GM21367 (cell line): Measurements from ENCODE around the gene SLC35A3.
"Not testable (repeated sequence)": the region's sequence is repeated elsewhere in the genome, so short reads cannot be mapped to it uniquely, and the experiment has no call there.

Source experiments
- ATAC-seq: cut with Tn5 transposase; IDR thresholded peaks from one replicate; pipeline ENCODE4 v1.9.1; 2021; ENCODE audit not compliant: unreplicated experiment

SLC35A3 gene

GRCh38 chr1:100028765-100029164 lies 59.0 kb downstream of the SLC35A3 start:
- no peak for ATAC-seq

DNA sequence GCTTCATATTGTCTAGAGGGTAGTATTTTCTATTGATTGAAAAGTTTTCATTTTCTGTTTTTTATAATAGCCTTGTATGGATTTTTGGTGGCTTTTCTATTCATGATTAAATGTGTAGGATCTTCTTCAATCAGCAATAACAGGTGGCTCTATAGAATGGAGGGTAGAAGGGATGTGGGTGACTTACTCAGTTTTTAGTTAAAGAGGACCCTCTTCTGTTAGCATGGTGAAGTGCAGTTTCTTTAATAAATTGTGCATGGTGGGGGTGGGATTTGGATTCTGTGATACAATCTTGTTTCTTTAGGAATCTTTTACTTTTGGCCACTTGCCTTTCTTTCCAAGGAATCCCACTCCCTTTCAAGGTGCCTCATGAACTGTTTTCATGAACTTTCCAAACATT lies 64.7 kb downstream of the SLC35A3 start:
- no peak for ATAC-seq

- ATAC-seq = no peak
These were observed 65.4 kb downstream of the SLC35A3 start for GRCh38 chr1:100035214-100035613.

DNA sequence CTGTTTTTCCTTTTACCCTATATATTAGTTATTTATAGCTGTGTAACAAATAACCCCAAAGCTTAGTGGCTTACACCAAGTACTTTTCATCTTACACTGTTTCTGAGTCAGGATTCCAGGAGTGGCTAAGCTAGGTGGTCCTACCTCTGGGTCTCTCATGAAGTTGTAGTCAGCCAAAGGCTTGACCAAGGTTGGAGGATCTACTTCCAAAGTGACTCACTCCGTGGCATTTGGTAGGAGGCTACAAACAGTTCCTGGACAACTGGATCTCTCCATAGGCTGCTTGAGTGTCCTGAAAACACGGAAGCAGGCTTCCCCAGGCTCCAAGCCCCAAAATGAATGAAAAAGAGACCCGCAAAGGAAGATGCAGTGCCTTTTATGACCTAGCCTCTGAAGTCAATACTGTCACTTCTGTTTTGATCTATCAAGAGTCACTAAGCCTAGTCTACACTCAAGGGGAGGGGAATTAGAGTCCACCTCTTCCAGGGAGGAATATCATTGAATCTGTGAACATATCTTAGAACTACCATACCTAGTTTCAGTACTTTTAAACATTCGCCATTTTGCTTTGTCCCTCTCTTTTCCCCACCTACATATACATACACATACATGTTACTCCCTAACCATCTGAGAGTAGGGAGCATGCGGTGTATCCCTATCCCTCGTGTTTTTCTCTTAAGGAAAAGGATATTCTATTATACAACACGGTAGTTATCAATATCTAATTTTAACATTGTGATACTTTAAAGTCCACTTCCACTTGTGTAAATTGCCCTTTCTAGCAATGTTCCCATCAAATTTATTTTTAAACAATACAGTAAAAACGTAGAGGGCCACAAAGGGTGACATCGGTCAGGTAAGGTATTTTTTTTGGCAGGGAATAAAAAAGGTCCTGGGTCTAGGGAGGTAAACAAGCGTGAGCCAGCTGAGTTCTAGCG lies 67.2 kb downstream of the SLC35A3 start:
- no peak for ATAC-seq

DNA sequence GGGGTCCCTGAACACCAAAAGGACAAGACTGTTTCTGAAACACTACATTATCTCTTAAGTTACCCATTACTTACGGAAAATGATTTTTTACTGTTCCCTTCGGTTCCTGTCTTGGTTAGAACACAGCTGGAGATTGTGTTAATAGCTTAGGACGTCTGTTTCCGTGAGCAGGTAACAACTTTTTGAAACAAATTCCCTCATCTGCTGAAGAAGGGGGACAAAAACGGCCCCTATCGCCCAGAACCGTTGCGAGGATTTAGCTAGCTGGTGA lies 67.8 kb downstream of the SLC35A3 start:
- no peak for ATAC-seq

DNA sequence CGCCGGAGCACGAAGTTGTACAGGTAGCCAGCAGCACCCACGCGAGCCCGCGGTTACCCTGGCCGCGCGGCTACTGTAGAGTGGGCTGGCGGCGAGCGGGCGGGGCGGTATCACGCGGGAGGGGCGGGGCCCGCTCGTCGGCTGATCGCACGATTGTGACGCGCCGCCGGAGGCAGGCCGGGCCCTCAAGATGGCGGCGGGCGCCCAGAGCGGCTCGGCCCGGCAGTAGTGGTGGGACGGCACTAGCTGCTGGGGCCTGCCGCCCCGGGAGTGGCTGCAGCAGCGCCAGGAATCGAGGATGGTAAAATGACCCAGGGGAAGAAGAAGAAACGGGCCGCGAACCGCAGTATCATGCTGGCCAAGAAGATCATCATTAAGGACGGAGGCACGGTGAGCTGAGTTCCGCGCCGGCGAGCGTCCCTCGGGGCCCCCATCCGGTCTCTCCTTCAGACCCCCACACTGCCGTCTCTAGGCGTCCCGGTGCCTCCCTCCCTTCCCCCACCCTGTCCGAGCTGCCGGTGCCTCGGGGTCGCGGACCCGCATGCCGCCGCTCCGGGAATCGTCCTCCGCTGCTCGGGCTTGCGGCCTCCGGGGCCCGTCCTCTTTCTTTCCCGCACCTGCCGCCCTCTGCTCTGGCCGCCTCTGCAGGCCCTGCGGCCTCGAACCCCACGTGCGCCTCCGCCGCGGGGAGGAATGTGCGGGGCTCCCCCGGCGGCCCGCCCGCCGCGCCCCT lies 68.3 kb downstream of the SLC35A3 start:
- peak; percentile 82 for ATAC-seq

DNA sequence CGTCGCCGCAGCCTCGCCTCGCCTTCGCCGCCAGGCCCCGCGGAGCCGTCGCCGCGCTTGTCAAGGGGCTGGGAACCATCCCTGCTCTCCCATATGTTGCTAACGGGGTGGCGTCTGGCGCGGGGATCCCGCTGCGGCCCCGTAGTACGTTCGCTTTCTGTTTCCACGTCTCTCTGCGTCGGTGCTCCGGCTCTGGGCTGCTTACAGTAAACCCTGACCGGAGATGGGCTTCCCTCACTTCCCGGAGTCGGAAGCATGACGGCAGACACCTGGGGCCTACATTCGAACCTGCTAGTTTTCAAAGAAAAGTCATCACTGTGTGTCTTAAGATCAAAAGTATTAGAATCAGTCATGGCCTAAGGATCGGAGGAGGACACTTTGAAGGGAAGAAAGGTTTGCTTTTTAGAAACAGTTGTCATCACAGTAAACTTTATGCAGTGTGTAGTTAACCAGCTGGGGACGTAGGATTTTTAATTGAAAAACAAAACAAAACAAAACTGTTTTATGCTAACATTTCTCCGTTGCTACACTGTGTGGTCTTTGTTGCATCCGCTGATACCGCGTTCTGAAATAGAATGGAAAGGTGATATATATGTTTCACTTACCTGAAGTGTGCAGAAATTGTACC lies 69.0 kb downstream of the SLC35A3 start:
- peak; percentile 41 for ATAC-seq

DNA sequence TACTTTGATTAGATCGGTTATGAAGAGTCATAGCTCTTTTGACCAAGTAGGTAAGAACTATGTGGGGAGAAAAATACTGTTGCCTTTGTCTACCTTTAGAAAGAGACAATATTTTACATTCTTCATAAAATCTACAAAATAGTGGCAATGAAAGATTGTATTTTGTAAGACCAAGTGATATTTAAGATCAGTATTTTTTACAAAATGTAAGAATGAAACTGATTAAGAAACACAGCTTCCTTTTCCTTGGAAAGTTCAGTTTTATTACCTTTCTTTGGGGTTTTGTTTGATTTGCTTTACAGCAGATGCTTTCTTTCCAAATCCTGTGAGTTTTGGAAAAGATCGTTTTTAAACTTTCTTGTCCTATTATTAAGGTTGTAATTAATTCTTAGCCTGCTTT lies 69.8 kb downstream of the SLC35A3 start:
- no peak for ATAC-seq

DNA sequence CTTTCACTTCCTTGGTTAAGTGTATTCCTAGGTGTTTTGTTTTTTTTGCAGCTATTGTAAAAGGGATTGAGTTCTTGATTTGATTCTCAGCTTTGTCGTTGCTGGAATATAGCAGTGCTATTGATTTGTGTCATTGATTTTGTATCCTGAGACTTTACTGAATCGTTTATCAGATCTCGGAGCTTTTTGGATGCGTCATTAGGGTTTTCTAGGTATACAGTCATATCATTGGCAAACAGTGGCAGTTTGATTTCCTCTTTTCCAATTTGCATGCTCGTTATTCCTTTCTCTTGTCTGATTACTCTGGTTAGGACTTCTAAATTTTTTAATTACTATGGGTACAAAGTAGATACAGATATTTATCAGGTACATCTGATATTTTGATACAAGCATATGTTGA lies 75.4 kb downstream of the SLC35A3 start:
- ATAC-seq = no peak

DNA sequence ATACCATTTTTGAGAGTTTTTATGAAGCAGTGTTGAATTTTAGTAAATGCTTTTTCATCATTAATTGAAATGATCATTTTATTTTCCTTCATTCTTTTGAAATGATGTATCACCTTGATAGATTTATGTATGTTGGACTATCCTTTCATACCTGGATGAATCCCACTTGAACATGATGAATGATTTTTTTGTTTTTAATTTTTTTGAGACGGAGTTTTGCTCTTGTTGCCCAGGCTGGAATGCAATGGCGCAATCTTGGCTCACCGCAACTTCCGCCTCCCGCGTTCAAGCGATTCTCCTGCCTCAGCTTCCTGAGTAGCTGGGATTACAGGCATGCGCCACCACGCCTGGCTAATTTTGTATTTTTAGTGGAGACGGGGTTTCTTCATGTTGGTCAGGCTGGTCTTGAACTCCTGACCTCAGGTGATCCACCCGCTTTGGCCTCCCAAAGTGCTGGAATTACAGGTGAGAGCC lies 77.5 kb downstream of the SLC35A3 start:
- ATAC-seq = not testable (repeated sequence)

- no peak for ATAC-seq
These were observed 80.3 kb downstream of the SLC35A3 start for GRCh38 chr1:100050139-100050538.

DNA sequence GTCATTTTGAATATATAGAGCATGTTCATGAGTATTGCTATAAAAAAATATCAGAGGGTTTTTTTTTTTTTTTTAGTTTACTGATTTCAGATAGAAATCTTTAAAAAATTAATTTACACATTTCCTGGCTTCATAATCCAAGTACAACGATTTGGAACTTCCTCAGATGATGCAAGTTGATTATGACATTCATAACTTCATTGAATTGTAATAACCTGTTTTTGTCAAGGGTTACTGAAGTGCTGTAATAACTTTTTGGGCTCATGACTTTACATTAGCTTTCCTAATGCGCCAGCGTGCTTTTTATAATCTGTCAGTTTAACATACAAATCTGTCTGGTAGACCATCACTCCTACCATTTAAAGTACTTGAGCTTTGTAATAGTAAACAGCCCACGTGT lies 81.6 kb downstream of the SLC35A3 start:
- no peak for ATAC-seq

- ATAC-seq = no peak
These were observed 82.1 kb downstream of the SLC35A3 start for GRCh38 chr1:100051893-100052292.

DNA sequence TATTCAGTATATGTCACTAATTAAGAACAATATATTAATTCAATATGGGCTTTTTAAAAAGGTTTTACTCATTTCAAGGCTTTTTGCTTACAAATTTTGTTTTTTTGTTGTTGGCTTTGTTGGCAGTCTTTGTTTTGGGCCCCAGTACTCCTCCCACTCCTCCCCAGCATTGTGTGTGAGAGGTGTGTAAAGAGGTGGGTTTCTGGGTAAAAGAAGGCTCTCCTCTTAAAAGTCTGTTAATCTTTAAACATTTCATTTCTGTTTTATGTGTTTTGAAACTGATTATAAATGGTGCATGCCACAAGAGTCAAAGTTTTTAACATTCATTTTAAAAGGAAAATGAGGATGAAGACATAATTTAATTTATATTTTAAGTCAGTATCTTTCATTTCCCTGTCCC lies 83.3 kb downstream of the SLC35A3 start:
- ATAC-seq = no peak

DNA sequence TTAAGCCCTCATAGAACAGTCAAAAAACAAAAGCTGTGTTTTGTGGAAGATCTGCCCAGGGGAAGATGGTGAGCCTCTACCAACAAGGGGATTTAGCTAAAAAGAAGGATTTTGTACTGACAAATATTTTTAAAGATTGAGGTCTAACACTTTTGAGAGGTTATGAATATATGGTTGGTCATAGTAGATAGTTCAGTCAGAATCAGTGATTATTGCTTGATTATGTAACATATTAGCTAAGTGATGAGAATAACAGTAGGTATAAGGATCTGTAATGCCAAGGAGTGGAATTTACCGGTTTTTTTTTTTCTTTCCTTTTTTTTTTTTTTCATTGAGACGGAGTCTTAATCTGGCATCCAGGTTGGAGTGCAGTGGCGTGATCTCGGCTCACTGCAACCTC lies 83.9 kb downstream of the SLC35A3 start:
- no peak for ATAC-seq

DNA sequence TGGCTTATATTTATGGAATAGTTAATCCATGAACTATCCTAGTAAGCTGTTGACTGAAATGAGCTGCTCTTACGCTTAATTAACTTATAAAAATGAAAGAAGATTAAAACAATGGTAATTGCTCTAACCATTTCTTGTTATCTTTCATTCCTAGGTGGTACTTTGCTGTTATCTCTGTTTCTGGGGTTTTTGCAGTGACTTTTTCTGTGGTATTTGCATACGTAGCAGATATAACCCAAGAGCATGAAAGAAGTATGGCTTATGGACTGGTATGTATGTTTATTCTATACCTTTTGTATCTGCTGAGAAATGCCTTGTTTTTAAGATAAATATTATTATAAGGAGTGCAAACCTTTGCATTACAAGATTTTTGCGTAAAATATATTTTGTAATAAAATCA lies 91.9 kb downstream of the SLC35A3 start:
- no peak for ATAC-seq

- ATAC-seq = no peak
These were observed 95.6 kb downstream of the SLC35A3 start for GRCh38 chr1:100065183-100065968.

DNA sequence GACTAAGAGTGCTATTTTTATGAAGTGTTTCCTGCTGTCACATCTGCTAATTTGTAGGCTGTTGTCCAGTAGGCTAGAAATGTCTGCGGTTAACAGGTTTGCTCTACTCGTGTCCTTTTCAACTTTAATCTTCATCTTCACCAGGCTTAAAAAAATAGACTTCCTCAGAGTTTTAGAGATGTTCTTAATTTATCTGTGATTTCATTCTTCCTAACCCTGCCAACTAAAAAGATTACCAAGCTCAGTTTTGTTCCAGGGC lies 96.1 kb downstream of the SLC35A3 start:
- ATAC-seq = no peak

GRCh38 chr1:100070201-100070939 lies 100.6 kb downstream of the SLC35A3 start:
- ATAC-seq = no peak

DNA sequence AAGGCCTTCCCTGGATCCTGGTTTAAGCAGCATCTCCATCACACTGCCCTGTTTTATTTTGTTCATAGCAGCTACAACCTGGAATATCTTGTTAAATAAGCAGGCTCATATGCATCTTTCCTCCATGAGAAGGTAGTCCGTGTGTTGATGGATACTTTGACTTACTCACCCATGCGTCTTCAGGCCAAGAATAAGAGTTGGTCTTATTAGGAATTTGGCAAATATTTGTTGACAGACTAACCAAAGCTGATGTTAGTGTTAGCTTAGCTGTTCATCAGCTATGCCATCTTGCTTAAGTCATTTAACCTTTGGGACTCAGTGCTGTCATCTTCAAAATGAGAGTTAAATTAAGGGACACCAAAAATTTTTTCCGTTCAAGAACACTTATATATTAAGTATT lies 103.7 kb downstream of the SLC35A3 start:
- ATAC-seq = no peak
